GM06990 (cell line): ENCODE data around the gene DNAJA4.
A peak's percentile ranks its signal among the peaks of the same experiment; 100 is the strongest.

Experiments
- DNase-seq: peaks from one replicate; pipeline ENCODE4 v3.0.0-alpha.2; 2011; ENCODE audit not compliant: insufficient read length; ENCODE audit errors: extremely low read depth
- H3K27me3 ChIP-seq: replicated peaks from 2 replicates; pipeline ENCODE4 v1.6.0; 2011; ENCODE audit warnings: low read length; ENCODE audit not compliant: control insufficient read depth, insufficient read depth
- H3K36me3 ChIP-seq: 2 replicates; pipeline ENCODE4 v1.5.1; 2011; ENCODE audit warnings: low read length; ENCODE audit not compliant: control insufficient read depth, insufficient read depth
- H3K4me3 ChIP-seq: replicated peaks from 2 replicates; pipeline ENCODE4 v1.5.1; 2011; ENCODE audit warnings: low read depth, mild to moderate bottlenecking, control low read depth, low read length
- CTCF ChIP-seq: IDR thresholded peaks from 2 replicates; pipeline ENCODE4 v1.5.1; 2011; ENCODE audit warnings: low read length, control low read depth, mild to moderate bottlenecking, inconsistent platforms; ENCODE audit not compliant: insufficient read depth, poor library complexity, severe bottlenecking

The DNAJA4 gene

DNA sequence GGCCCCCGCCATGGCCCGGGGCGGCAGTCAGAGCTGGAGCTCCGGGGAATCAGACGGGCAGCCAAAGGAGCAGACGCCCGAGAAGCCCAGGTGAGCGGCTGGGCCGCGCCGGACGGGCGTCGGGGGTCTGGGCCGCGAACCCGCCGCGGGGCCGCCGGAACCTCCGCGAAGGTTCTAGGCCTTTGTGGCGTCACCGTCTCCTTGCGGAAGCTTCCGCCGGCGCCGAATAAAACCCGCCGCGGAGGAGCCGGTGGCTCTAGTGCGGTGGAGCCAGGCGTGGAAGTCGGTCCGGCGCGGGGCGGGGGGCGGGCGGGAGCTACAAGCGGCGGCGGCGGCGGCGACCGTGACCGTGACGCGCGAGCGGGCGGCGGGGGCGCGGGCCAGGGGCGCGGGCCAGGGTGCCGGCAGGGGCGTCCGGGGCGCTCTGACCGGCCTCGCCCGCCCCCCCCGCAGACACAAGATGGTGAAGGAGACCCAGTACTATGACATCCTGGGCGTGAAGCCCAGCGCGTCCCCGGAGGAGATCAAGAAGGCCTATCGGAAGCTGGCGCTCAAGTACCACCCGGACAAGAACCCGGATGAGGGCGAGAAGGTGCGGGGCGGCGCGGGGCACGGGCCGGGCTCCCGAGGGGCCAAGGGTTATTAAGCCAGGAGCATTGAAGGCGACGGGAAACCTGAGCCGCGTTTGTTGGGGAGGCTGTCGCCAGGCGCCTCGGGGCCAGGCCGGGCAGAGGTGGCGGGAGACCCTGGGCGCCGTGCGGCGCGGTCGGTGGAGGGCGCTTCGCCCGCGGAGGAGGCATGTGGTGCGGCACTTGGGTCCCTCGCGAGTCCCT lies at the start of gene DNAJA4:
Gene DNAJA4 (plus strand): TSS at position 259 of the 833 bp plus-strand sequence. CDS start 202 bp downstream, at position 461.
- Histone ChIP-seq H3K36me3 (no peaks in the 10 kb centered on the region), H3K27me3 (no peaks in the 10 kb centered on the region), H3K4me3 (peak within 1 kb of the TSS; percentile 59)
- DNase-seq, result peak; percentile 57
- no peak for TF ChIP-seq CTCF

GRCh38 chr15:78216276-78217104 lies 47.9 kb upstream of the DNAJA4 start:
- Histone ChIP-seq H3K36me3 (no peaks in the 10 kb centered on the region), H3K4me3 (no peak overlapping the region), H3K27me3 (no peaks in the 10 kb centered on the region)
- no peak for DNase-seq
- no peak for TF ChIP-seq CTCF

- Histone ChIP-seq H3K27me3 (no peaks in the 10 kb centered on the region), H3K36me3 (no peaks in the 10 kb centered on the region), H3K4me3 (no peak overlapping the region)
- no peak for DNase-seq
- no peak for TF ChIP-seq CTCF
These were observed 43.6 kb upstream of the DNAJA4 start for GRCh38 chr15:78220713-78221112.

DNA sequence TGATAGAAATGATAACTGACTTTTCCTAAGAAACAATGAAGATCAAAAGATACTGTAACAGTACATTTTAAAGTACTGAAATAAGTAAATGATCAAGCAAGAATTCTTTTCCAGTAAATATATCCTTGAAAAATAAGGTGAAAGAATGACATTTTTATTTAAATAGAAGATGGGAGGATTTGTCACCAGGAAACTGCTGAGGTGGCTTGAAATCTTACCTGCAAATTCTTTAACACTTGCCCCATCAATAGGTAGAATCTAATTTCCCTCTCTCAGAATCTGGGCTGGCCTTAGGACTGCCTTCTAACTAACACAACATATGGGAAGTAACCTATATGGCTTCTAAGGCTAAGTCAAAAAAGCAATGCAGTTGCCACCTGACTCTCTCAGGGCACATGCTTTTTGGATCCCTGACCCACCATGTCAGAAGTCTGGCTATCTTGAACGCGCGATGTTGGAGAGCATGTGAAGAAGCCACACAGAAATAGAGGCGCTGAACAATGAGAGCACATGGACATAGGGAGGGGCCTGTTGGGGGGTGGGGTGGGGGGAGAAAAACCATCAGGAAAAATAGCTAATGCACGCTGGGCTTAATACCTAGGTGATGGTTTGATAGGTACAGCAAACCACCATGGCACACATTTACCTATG lies 41.5 kb upstream of the DNAJA4 start:
- TF ChIP-seq CTCF, result no peak
- no peaks in the 10 kb centered on the region for H3K36me3 ChIP-seq

DNA sequence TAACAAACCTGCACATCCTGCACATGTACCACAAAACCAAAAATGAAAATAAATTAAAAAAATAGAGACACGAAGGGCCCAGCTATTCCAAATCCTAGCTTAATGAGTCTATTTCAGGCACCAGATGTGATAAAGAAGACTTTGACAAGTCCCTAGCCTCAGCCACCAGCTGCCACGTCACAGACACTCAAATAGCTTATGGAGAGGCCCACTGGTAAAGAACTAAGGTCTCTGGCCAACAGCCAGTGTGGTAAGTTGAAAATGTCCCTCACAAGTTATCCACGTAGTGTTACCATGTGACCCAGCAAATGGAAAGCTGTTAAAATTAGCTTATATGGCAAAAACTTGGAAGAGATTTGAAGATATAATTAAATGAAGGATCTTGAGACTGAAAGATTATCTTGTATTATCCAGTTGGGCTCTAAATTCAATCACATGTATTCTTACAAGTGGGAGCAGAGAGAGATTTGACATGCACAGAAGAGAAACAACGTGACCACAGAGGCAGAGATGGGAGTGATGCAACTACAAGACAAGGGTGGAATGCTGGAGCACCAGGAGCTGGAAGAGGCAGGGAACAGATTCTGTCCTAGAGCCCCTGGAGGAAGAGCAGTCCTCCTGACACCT lies 40.9 kb upstream of the DNAJA4 start:
- no peaks in the 10 kb centered on the region for H3K36me3 ChIP-seq
- H3K27me3 ChIP-seq, result no peaks in the 10 kb centered on the region
- H3K4me3 ChIP-seq, result no peak overlapping the region
- no peak for TF ChIP-seq CTCF
- DNase-seq, result no peak

More for the DNA sequence above, 41.5 kb upstream of the DNAJA4 start:
- DNase-seq, result no peak
- no peak overlapping the region for H3K4me3 ChIP-seq
- H3K27me3 ChIP-seq, result no peaks in the 10 kb centered on the region
